PC-9 (cell line): ENCODE data around the gene FILIP1. TPM values are rescaled to one million over a fixed set of nuclear protein-coding genes. Genes with fewer than 3 reads are reported as not detected.

ENCODE experiments used
- BruUV-seq: library from RNA; stranded (reverse); fragments of 400-500 nt; replicated peaks from 2 replicates; lab custom pipeline; 2021; lab: Mats Ljungman, UMichigan
- CTCF ChIA-PET: fragments of 300-600 bp; sonication (Branson Sonifier 250); formaldehyde crosslinking; loops from one replicate; lab custom pipeline; 2022; ENCODE audit warnings: antibody characterized with exemption; lab: Charles Lee
- POLR2A ChIA-PET: fragments of 300-600 bp; sonication (Branson Sonifier 250); formaldehyde crosslinking; loops from one replicate; lab custom pipeline; 2022; ENCODE audit warnings: antibody characterized with exemption; ENCODE audit not compliant: unreplicated experiment; lab: Charles Lee
- DNase-seq, 2 experiments: peaks; one replicate each; pipeline versions ENCODE4 v3.0.0 to v3.0.0-alpha.2; 2015 to 2022; ENCODE audit warnings: mixed read lengths in 1 of 2
- H2AFZ ChIP-seq: fragments of 200-600 bp; sonication (generic); 2 replicates; pipeline ENCODE4 v1.8.1; 2017; ENCODE audit warnings: antibody characterized with exemption
- H3F3A ChIP-seq: fragments of 200-600 bp; sonication (generic); 2 replicates; pipeline ENCODE4 v1.8.1; 2017; ENCODE audit warnings: antibody characterized with exemption, mild to moderate bottlenecking, low read depth; ENCODE audit not compliant: insufficient read depth
- H3K27ac ChIP-seq: fragments of 200-600 bp; sonication (generic); 2 replicates; pipeline ENCODE4 v1.6.1; 2016; ENCODE audit warnings: mixed run types
- H3K27me3 ChIP-seq: fragments of 200-600 bp; sonication (generic); 2 replicates; pipeline ENCODE4 v1.6.1; 2016; ENCODE audit warnings: low read depth, mixed run types; ENCODE audit not compliant: insufficient read depth
- H3K36me3 ChIP-seq: fragments of 200-600 bp; sonication (generic); 2 replicates; pipeline ENCODE4 v1.6.1; 2016; ENCODE audit warnings: low read depth, mixed run types
- H3K4me1 ChIP-seq: fragments of 200-600 bp; sonication (generic); replicated peaks from 2 replicates; pipeline ENCODE4 v1.6.1; 2016; ENCODE audit warnings: mixed run types; ENCODE audit not compliant: insufficient read depth
- H3K4me2 ChIP-seq: fragments of 200-600 bp; sonication (generic); 2 replicates; pipeline ENCODE4 v1.6.1; 2017; ENCODE audit warnings: mixed run types
- H3K4me3 ChIP-seq: fragments of 200-600 bp; sonication (generic); 2 replicates; pipeline ENCODE4 v1.6.1; 2016; ENCODE audit warnings: mixed run types
- H3K79me2 ChIP-seq: fragments of 200-600 bp; sonication (generic); 2 replicates; pipeline ENCODE4 v1.6.1; 2017; ENCODE audit warnings: low read depth, mixed run types
- H3K9me2 ChIP-seq: fragments of 200-600 bp; sonication (generic); 2 replicates; pipeline ENCODE4 v1.8.1; 2017; ENCODE audit warnings: mild to moderate bottlenecking; ENCODE audit not compliant: insufficient read depth
- H3K9me3 ChIP-seq: fragments of 200-600 bp; sonication (generic); 2 replicates; pipeline ENCODE4 v1.8.1; 2016; ENCODE audit warnings: low read depth; ENCODE audit not compliant: insufficient read depth
- H4K20me1 ChIP-seq: fragments of 200-600 bp; sonication (generic); 2 replicates; pipeline ENCODE4 v1.8.1; 2017; ENCODE audit not compliant: insufficient read depth
- EZH2 ChIP-seq: fragments of 200-600 bp; sonication (generic); IDR thresholded peaks from 2 replicates; pipeline ENCODE4 v1.8.0; 2017; ENCODE audit warnings: antibody characterized with exemption, low read depth
- intact Hi-C: fragments of 100-400 bp; cut with micrococcal nuclease; formaldehyde crosslinking; loops from one replicate; pipeline ENCODE4 v1.10.0; 2022; ENCODE audit not compliant: unreplicated experiment
- total RNA-seq: library from RNA; stranded (reverse); gene quantifications from 2 replicates; pipeline ENCODE4 v1.2.3, GENCODE V29; 2021
- TF ChIP-seq, protein P1 (sequence below): fragments of 200-600 bp; sonication (generic); conservative IDR thresholded peaks from 2 replicates; pipeline ENCODE4 v1.6.1; 2017; ENCODE audit warnings: mixed run types, antibody characterized with exemption, mild to moderate bottlenecking, moderate library complexity

Gene FILIP1
- total RNA-seq, 1 experiment from 2014 or later, result 0.15 TPM

DNA sequence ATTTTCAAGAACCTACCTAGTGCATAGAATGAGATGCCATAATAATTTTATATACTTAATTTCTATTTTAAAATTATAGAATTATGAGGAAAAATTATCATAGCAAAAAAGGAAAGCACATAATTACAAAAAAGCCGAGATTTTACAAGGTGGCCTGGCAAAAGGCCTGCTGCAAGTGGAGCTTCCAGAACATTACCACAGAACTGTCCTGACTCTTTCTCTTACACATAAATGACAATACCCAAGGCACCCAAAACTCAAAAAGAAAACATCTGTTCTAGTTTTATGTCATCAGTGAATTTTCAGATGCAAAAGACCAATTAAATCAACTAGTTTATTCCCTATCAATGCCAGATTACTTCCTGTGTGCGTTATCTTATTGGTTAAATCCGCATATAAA lies 74.2 kb downstream of the FILIP1 start:
- Histone ChIP-seq H4K20me1 (no peaks in the 10 kb centered on the region), H3K4me1 (0 out of 2 replicates have a peak, but pooled peaks cover 4% of the 10 kb centered on the region), H2AFZ (no peak overlapping the region), H3K9me2 (no peaks in the 10 kb centered on the region; the same call in 1 of the 2 replicates), H3K27me3 (no peaks in the 10 kb centered on the region), H3K4me2 (no peak overlapping the region), H3K79me2 (no peaks in the 10 kb centered on the region), H3F3A (no peaks in the 10 kb centered on the region), H3K9me3 (no peaks in the 10 kb centered on the region), H3K36me3 (no peaks in the 10 kb centered on the region), H3K4me3 (no peak overlapping the region), H3K27ac (no peak overlapping the region)
- no peak for DNase-seq
- no TSS peak for BruUV-seq
- TF ChIP-seq, protein P1, sequence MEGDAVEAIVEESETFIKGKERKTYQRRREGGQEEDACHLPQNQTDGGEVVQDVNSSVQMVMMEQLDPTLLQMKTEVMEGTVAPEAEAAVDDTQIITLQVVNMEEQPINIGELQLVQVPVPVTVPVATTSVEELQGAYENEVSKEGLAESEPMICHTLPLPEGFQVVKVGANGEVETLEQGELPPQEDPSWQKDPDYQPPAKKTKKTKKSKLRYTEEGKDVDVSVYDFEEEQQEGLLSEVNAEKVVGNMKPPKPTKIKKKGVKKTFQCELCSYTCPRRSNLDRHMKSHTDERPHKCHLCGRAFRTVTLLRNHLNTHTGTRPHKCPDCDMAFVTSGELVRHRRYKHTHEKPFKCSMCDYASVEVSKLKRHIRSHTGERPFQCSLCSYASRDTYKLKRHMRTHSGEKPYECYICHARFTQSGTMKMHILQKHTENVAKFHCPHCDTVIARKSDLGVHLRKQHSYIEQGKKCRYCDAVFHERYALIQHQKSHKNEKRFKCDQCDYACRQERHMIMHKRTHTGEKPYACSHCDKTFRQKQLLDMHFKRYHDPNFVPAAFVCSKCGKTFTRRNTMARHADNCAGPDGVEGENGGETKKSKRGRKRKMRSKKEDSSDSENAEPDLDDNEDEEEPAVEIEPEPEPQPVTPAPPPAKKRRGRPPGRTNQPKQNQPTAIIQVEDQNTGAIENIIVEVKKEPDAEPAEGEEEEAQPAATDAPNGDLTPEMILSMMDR, result no peak
- TF ChIP-seq EZH2, result no peak
- intact Hi-C loops, result no loop called here
- CTCF ChIA-PET, result no interaction called here
- POLR2A ChIA-PET, result no interaction called here

- H3K4me1 ChIP-seq, result peaks cover 4% of the 10 kb centered on the region; the same call in 1 of the 2 replicates
- H3K27ac ChIP-seq, result no peak overlapping the region
- H3K79me2 ChIP-seq, result no peaks in the 10 kb centered on the region
- H3K9me2 ChIP-seq, result no peaks in the 10 kb centered on the region; the same call in 1 of the 2 replicates
- CTCF ChIA-PET, result no interaction called here
- DNase-seq, result no peak
- no TSS peak for BruUV-seq
- no peak overlapping the region for H2AFZ ChIP-seq
- no peak overlapping the region for H3K4me3 ChIP-seq
- POLR2A ChIA-PET, result no interaction called here
- H4K20me1 ChIP-seq, result no peaks in the 10 kb centered on the region
- no peaks in the 10 kb centered on the region for H3K9me3 ChIP-seq
- no peaks in the 10 kb centered on the region for H3K36me3 ChIP-seq
- H3K27me3 ChIP-seq, result no peaks in the 10 kb centered on the region
- H3F3A ChIP-seq, result no peaks in the 10 kb centered on the region
- intact Hi-C loops, result no loop called here
- H3K4me2 ChIP-seq, result no peak overlapping the region
- no peak for TF ChIP-seq EZH2
- TF ChIP-seq, protein P1, result no peak
These were observed 75.4 kb downstream of the FILIP1 start for GRCh38 chr6:75418233-75418632.

- no peak overlapping the region for H3K27ac ChIP-seq
- no TSS peak for BruUV-seq
- H4K20me1 ChIP-seq, result no peaks in the 10 kb centered on the region
- H3K36me3 ChIP-seq, result no peaks in the 10 kb centered on the region
- POLR2A ChIA-PET, result no interaction called here
- intact Hi-C loops, result no loop called here
- CTCF ChIA-PET, result interaction anchor here (0.7 kb wide), 1 partner anchor 119 kb away, joined by 3 read pairs; no protein-coding TSS in a partner anchor
- H3K4me1 ChIP-seq, result peaks cover 9% of the 10 kb centered on the region; the same call in 1 of the 2 replicates
- no peak for DNase-seq
- H3K9me2 ChIP-seq, result no peaks in the 10 kb centered on the region; the same call in 1 of the 2 replicates
- no peaks in the 10 kb centered on the region for H3K27me3 ChIP-seq
- no peaks in the 10 kb centered on the region for H3K79me2 ChIP-seq
- H3K9me3 ChIP-seq, result no peaks in the 10 kb centered on the region
- no peak overlapping the region for H2AFZ ChIP-seq
- no peak for TF ChIP-seq EZH2
- TF ChIP-seq, protein P1, result no peak
- no peak overlapping the region for H3K4me2 ChIP-seq
- H3F3A ChIP-seq, result no peaks in the 10 kb centered on the region
- H3K4me3 ChIP-seq, result no peak overlapping the region
These were observed 77.2 kb downstream of the FILIP1 start for GRCh38 chr6:75416443-75416842.
